OCI-M2 (cell line): Measurements from ENCODE around the gene CLEC2L.
"Not testable (repeated sequence)": the region's sequence is repeated elsewhere in the genome, so short reads cannot be mapped to it uniquely, and the experiment has no call there.

Source experiments
- DNase-seq: peaks from one replicate; lab custom pipeline; 2025; ENCODE audit not compliant: unreplicated experiment; lab: John Stamatoyannopoulos, UW

The CLEC2L gene

GRCh38 chr7:139553991-139554700, 30.7 kb downstream of the CLEC2L start:
- not testable (repeated sequence) for DNase-seq

- no peak for DNase-seq
Measured at GRCh38 chr7:139557857-139558581, 34.5 kb downstream of the CLEC2L start.

GRCh38 chr7:139559364-139560105, 36.0 kb downstream of the CLEC2L start:
- no peak for DNase-seq

- no peak for DNase-seq
Measured at GRCh38 chr7:139560199-139560598, 36.7 kb downstream of the CLEC2L start.

- no peak for DNase-seq
Measured at GRCh38 chr7:139560678-139561077, 37.2 kb downstream of the CLEC2L start.

- DNase-seq = no peak
Measured at GRCh38 chr7:139562491-139562890, 39.0 kb downstream of the CLEC2L start.

GRCh38 chr7:139562961-139563565, 39.6 kb downstream of the CLEC2L start:
- DNase-seq = no peak

- no peak for DNase-seq
Measured at GRCh38 chr7:139563856-139564255, 40.4 kb downstream of the CLEC2L start.

- DNase-seq = no peak
Measured at GRCh38 chr7:139566075-139566474, 42.6 kb downstream of the CLEC2L start.

GRCh38 chr7:139566736-139567646, 43.5 kb downstream of the CLEC2L start:
- DNase-seq = no peak

- no peak for DNase-seq
Measured at GRCh38 chr7:139567647-139568345, 44.3 kb downstream of the CLEC2L start.

GRCh38 chr7:139568346-139568675, 44.8 kb downstream of the CLEC2L start:
- DNase-seq = no peak

GRCh38 chr7:139568813-139569490, 45.5 kb downstream of the CLEC2L start:
- DNase-seq = no peak

GRCh38 chr7:139570119-139570518, 46.6 kb downstream of the CLEC2L start:
- DNase-seq = no peak

- no peak for DNase-seq
Measured at GRCh38 chr7:139570626-139571025, 47.1 kb downstream of the CLEC2L start.

GRCh38 chr7:139571190-139571589, 47.7 kb downstream of the CLEC2L start:
- DNase-seq = no peak

- no peak for DNase-seq
Measured at GRCh38 chr7:139571651-139572050, 48.2 kb downstream of the CLEC2L start.

GRCh38 chr7:139572071-139572470, 48.6 kb downstream of the CLEC2L start:
- no peak for DNase-seq

- DNase-seq = no peak
Measured at GRCh38 chr7:139572704-139573385, 49.4 kb downstream of the CLEC2L start.
